Measurements from ENCODE around the gene SLC23A3. TPM values are rescaled to one million over a fixed set of nuclear protein-coding genes. Genes with fewer than 3 reads are reported as not detected.

SLC23A3 gene
- total RNA-seq, 1 donor from 2014 or later = 5.4 TPM

DNA sequence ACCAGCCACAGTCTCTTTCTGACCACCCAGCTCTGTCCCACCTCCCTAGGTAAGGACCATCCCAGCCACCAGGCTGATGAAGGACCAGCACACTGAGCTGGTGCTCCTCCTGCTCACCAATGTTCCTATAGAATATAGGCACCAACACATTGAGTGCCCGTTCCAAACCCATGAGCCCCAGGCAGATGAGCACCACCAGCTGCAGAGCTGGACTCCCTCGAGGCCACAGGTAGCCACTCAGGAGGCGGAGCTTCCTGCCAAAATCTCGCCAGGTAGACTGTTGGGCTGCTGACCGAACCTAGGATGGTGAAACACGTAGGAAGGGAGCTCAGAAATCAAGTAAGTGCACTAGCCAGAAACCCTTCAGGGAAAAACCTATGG lies 46.7 kb upstream of the SLC23A3 start:
- Histone ChIP-seq H3K4me1 (peaks cover 40% of the 10 kb centered on the region), H3K36me3 (peaks cover 0 to 60% of the 10 kb centered on the region in 2 donors), H3K9me3 (no peaks in the 10 kb centered on the region), H3K27ac (no peak overlapping the region), H3K4me3 (no peak overlapping the region), H3K27me3 (no peaks in the 10 kb centered on the region)
- TF ChIP-seq, protein P1, sequence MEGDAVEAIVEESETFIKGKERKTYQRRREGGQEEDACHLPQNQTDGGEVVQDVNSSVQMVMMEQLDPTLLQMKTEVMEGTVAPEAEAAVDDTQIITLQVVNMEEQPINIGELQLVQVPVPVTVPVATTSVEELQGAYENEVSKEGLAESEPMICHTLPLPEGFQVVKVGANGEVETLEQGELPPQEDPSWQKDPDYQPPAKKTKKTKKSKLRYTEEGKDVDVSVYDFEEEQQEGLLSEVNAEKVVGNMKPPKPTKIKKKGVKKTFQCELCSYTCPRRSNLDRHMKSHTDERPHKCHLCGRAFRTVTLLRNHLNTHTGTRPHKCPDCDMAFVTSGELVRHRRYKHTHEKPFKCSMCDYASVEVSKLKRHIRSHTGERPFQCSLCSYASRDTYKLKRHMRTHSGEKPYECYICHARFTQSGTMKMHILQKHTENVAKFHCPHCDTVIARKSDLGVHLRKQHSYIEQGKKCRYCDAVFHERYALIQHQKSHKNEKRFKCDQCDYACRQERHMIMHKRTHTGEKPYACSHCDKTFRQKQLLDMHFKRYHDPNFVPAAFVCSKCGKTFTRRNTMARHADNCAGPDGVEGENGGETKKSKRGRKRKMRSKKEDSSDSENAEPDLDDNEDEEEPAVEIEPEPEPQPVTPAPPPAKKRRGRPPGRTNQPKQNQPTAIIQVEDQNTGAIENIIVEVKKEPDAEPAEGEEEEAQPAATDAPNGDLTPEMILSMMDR (IDR thresholded peaks at IDR 0.05) = no peak
- TF ChIP-seq POLR2AphosphoS5 (IDR thresholded peaks at IDR 0.05; ENCODE audit: insufficient read depth in 1 of 2, low read depth in 1 of 2) (no peak), POLR2A (IDR thresholded peaks at IDR 0.05) (no peak)
- intact Hi-C loops (cut with DNase I) = no loop called here
- no peak for DNase-seq (ENCODE audit: extremely low spot score in 2 of 2)

DNA sequence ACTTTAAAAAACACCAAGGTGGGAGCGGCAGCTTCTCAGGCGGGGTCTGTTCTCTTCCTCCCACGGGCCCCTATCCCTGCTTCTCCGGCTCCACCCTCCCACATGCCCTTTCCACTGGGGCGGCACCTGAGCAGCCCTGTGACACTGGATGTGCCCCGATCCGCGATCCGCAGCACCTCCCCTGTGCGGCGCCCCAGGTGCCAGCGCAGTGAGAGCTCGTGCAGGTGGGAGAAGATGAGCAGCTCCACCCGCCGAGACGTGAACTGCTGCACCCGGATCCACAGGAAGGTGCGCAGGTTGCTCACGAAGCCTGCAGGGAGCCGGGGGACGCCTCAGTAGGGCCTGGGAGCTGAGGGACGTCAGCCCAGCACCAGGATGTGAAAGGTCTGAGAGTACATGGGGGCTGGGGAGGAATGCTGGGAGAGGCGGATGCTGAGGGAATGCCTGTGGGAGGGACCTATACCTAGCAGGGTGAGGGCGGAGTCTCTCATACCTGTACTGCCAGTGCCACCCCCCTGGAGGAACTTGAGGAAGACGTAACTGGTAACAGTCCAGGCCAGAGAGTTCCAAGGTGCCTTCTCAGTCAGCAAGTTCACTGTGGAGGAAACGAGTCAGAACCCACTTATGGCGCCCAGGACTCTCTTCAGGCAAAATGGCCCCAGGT lies 46.2 kb upstream of the SLC23A3 start:
- H3K27ac ChIP-seq = no peak overlapping the region
- H3K27me3 ChIP-seq = no peaks in the 10 kb centered on the region
- peaks cover 0 to 55% of the 10 kb centered on the region in 2 donors for H3K36me3 ChIP-seq
- no peak overlapping the region for H3K4me3 ChIP-seq
- TF ChIP-seq, protein P1 (IDR thresholded peaks at IDR 0.05) = no peak
- TF ChIP-seq POLR2A (IDR thresholded peaks at IDR 0.05) = no peak
- TF ChIP-seq POLR2AphosphoS5 (IDR thresholded peaks at IDR 0.05; ENCODE audit: insufficient read depth in 1 of 2, low read depth in 1 of 2) = no peak
- H3K4me1 ChIP-seq = peaks cover 40% of the 10 kb centered on the region
- H3K9me3 ChIP-seq = no peaks in the 10 kb centered on the region
- DNase-seq (ENCODE audit: extremely low spot score in 2 of 2) = no peak
- intact Hi-C loops (cut with DNase I) = no loop called here

DNA sequence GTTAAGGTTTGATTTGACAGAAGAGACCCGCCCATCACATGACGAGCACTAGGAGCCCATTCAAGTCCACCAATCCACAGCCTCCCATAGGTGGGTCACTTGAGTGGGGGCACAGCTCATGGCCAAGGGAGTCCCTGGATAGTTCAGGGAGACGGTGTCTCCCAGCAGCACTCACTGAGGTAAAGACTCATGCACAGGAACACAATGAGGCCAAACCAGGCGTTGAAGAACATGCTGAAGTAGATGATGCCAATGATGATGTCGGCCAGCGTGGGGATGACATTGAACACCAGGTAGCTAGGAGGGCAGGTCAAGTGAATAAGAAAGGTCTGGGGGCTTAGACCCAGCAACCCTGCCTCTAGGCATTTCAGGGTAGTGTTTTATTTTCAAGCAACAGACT lies 45.0 kb upstream of the SLC23A3 start:
- no peak for DNase-seq (ENCODE audit: extremely low spot score in 2 of 2)
- Histone ChIP-seq H3K36me3 (peaks cover 0 to 47% of the 10 kb centered on the region in 2 donors), H3K4me3 (no peak overlapping the region), H3K27ac (no peak overlapping the region), H3K27me3 (no peaks in the 10 kb centered on the region), H3K4me1 (peaks cover 36% of the 10 kb centered on the region), H3K9me3 (no peaks in the 10 kb centered on the region)
- intact Hi-C loops (cut with DNase I) = no loop called here
- TF ChIP-seq POLR2A (IDR thresholded peaks at IDR 0.05) (no peak), POLR2AphosphoS5 (IDR thresholded peaks at IDR 0.05; ENCODE audit: insufficient read depth in 1 of 2, low read depth in 1 of 2) (no peak)
- TF ChIP-seq, protein P1 (IDR thresholded peaks at IDR 0.05) = no peak

DNA sequence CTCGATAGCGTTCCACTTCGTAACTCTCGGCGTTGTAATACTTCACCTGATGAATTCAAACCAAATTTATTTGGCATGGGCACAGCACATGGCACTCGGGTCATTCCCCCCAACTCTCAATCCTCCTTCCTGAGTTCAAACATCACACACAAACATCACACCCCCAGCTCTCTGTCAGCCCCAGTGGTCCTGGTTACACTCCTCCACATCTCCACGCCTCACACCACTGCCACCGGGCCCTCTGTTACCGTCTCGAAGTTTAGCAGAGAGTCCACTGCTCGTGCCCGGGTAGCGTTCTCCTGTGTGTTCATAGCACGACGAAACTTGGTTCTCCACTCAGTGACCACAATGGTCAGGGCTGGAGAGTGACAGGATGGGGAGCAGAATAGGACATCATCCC lies 44.3 kb upstream of the SLC23A3 start:
- Histone ChIP-seq H3K27me3 (no peaks in the 10 kb centered on the region), H3K9me3 (no peaks in the 10 kb centered on the region), H3K4me3 (no peak overlapping the region), H3K4me1 (peaks cover 30% of the 10 kb centered on the region), H3K36me3 (peaks cover 0 to 50% of the 10 kb centered on the region in 2 donors), H3K27ac (no peak overlapping the region)
- no peak for DNase-seq (ENCODE audit: extremely low spot score in 2 of 2)
- TF ChIP-seq POLR2AphosphoS5 (IDR thresholded peaks at IDR 0.05; ENCODE audit: insufficient read depth in 1 of 2, low read depth in 1 of 2) (no peak), POLR2A (IDR thresholded peaks at IDR 0.05) (no peak)
- TF ChIP-seq, protein P1 (IDR thresholded peaks at IDR 0.05) = no peak
- intact Hi-C loops (cut with DNase I) = no loop called here

DNA sequence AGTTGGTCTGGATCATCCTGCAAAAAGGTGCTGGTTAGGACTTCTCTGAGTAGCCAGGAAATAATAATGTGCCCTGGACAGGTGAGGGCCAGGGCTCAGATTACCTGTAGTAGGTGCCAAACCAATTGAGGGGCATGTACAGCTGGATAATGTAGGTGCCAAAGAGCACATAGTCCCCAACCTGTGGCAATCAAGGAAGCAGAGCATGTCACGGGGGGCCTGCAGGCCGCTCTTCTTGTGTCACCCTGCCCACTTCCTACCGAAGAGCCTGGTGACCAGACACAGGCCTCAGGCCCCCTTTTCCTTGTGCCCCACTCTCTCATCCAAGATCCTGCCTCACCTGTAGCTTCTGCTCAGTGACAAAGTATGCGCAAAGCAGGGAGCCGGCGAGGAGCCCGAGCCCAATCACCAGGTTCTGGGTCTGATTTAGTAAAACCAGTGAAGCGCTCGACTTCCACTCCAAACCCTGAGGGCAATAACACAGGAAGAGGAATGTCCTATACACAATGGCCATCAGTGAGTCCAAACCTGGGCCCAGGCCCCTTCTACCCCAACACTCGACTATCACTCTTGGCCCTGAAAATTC lies 43.8 kb upstream of the SLC23A3 start:
- no peak overlapping the region for H3K4me3 ChIP-seq
- no peak for TF ChIP-seq POLR2A (IDR thresholded peaks at IDR 0.05)
- TF ChIP-seq POLR2AphosphoS5 (IDR thresholded peaks at IDR 0.05; ENCODE audit: insufficient read depth in 1 of 2, low read depth in 1 of 2) = no peak
- TF ChIP-seq, protein P1 (IDR thresholded peaks at IDR 0.05) = no peak
- H3K4me1 ChIP-seq = peaks cover 28% of the 10 kb centered on the region
- H3K36me3 ChIP-seq = peaks cover 0 to 54% of the 10 kb centered on the region in 2 donors
- no peak for DNase-seq (ENCODE audit: extremely low spot score in 2 of 2)
- intact Hi-C loops (cut with DNase I) = no loop called here
- H3K9me3 ChIP-seq = no peaks in the 10 kb centered on the region
- no peaks in the 10 kb centered on the region for H3K27me3 ChIP-seq
- H3K27ac ChIP-seq = no peak overlapping the region
